HepG2 (cell line): ENCODE data around the gene RERE. TPM values are rescaled to one million over a fixed set of nuclear protein-coding genes. Genes with fewer than 3 reads are reported as not detected.

Experiments used
- DDIT3 ChIP-seq: sonication (generic); formaldehyde crosslinking; IDR thresholded peaks from 2 replicates; pipeline ENCODE4 v1.4.0; 2020; ENCODE audit warnings: mild to moderate bottlenecking, missing genetic modification reagents
- FOXP4 ChIP-seq: sonication (generic); formaldehyde crosslinking; IDR thresholded peaks from 2 replicates; pipeline ENCODE4 v1.4.0; 2020; ENCODE audit warnings: missing genetic modification reagents
- NFIC ChIP-seq: IDR thresholded peaks from 2 replicates; pipeline ENCODE4 v1.6.1; 2012; ENCODE audit warnings: mild to moderate bottlenecking, low read length, inconsistent platforms
- NFKB2 ChIP-seq: sonication (generic); formaldehyde crosslinking; IDR thresholded peaks from 2 replicates; pipeline ENCODE4 v1.4.0; 2020; ENCODE audit warnings: missing genetic modification reagents, borderline replicate concordance
- PAX8 ChIP-seq: sonication (generic); formaldehyde crosslinking; IDR thresholded peaks from 2 replicates; pipeline ENCODE4 v1.8.0; 2022; ENCODE audit warnings: mild to moderate bottlenecking, missing genetic modification reagents, borderline replicate concordance
- POGK ChIP-seq: sonication (generic); formaldehyde crosslinking; conservative IDR thresholded peaks from 2 replicates; pipeline ENCODE4 v1.8.0; 2022; ENCODE audit warnings: mild to moderate bottlenecking, moderate library complexity, missing genetic modification reagents
- SOX5 ChIP-seq: IDR thresholded peaks from 2 replicates; pipeline ENCODE4 v1.6.1; 2016; ENCODE audit warnings: borderline replicate concordance
- TFAP4 ChIP-seq: sonication (generic); IDR thresholded peaks from 2 replicates; pipeline ENCODE4 v1.6.1; 2016; ENCODE audit warnings: low read depth, borderline replicate concordance
- U2AF2 ChIP-seq: fragments of 200-400 bp; formaldehyde crosslinking; IDR thresholded peaks from 2 replicates; pipeline ENCODE4 v1.6.1; 2017; ENCODE audit warnings: low read depth, mild to moderate bottlenecking, low read length
- ZNF207 ChIP-seq: fragments of 450-650 bp; IDR thresholded peaks from 2 replicates; pipeline ENCODE4 v1.6.1; 2016; ENCODE audit warnings: antibody characterized with exemption, borderline replicate concordance
- ZNF281 ChIP-seq: sonication (generic); formaldehyde crosslinking; IDR thresholded peaks from 2 replicates; pipeline ENCODE4 v1.4.0; 2020; ENCODE audit warnings: missing genetic modification reagents, borderline replicate concordance
- ZNF513 ChIP-seq: sonication (generic); formaldehyde crosslinking; conservative IDR thresholded peaks from 2 replicates; pipeline ENCODE4 v1.5.0; 2020; ENCODE audit warnings: missing genetic modification reagents
- ZNF572 ChIP-seq: sonication (generic); formaldehyde crosslinking; IDR thresholded peaks from 2 replicates; pipeline ENCODE4 v1.5.1; 2020; ENCODE audit warnings: mild to moderate bottlenecking, missing genetic modification reagents
- ZNF639 ChIP-seq: conservative IDR thresholded peaks from 2 replicates; pipeline ENCODE4 v1.6.1; 2018; ENCODE audit warnings: missing genetic modification reagents
- ZNF737 ChIP-seq: sonication (generic); formaldehyde crosslinking; IDR thresholded peaks from 2 replicates; pipeline ENCODE4 v1.5.0; 2020; ENCODE audit warnings: missing genetic modification reagents, mild to moderate bottlenecking, borderline replicate concordance
- ZNF790 ChIP-seq: sonication (generic); formaldehyde crosslinking; IDR thresholded peaks from 2 replicates; pipeline ENCODE4 v1.8.0; 2022; ENCODE audit warnings: missing genetic modification reagents, mild to moderate bottlenecking, borderline replicate concordance
- polyA plus RNA-seq, 8 experiments: library from polyadenylated mRNA; depleted of rRNA in 3 of 8; stranded (reverse) in 7 of 8; unstranded in 1 of 8; fragments of >200 nt; fragmentation: Illumina TruSeq in 4 of 8; extraction: Trizol in 4 of 8; gene quantifications; 2 replicates each; pipeline versions ENCODE4 v1.2.1 to v1.2.3, GENCODE V29; 2011 to 2016; ENCODE audit warnings: low read depth in 4 of 8, missing spikeins in 1 of 8, mixed read lengths in 1 of 8; ENCODE audit not compliant: insufficient read depth in 1 of 8
- total RNA-seq, 5 experiments: library from RNA; depleted of rRNA; stranded (reverse); fragments of >200 nt; fragmentation: Illumina TruSeq; extraction: Trizol; gene quantifications; 2 replicates each; pipeline ENCODE4 v1.2.3, GENCODE V29; 2016; ENCODE audit warnings: low read depth in 1 of 5

Gene RERE
- total and polyA plus RNA-seq, 2 of the 13 experiments (the other 11 are each of a cell fraction or from before 2014, with no cell fraction given) = 18.3 to 21.9 TPM

- TF ChIP-seq ZNF513 (no peak), SOX5 (CRISPR knock-in tag) (peak; percentile 99), ZNF572 (CRISPR knock-in tag) (no peak), ZNF639 (CRISPR knock-in tag) (peak; percentile 82; the same call in 1 of the 2 replicates), NFKB2 (no peak), U2AF2 (no peak), FOXP4 (CRISPR knock-in tag) (peak; percentile 100), POGK (CRISPR knock-in tag) (peak; percentile 82; the same call in 1 of the 2 replicates), ZNF281 (CRISPR knock-in tag) (peak; percentile 79), ZNF207 (no peak), TFAP4 (peak; percentile 69; the same call in 1 of the 2 replicates), ZNF790 (CRISPR knock-in tag) (no peak), NFIC (peak; percentile 100), PAX8 (no peak), ZNF737 (CRISPR knock-in tag) (no peak), DDIT3 (CRISPR knock-in tag) (peak; percentile 82; the same call in 1 of the 2 replicates)
Measured at GRCh38 chr1:8742022-8742924, 75.2 kb downstream of the RERE start (continued).
